SK-N-SH treated with all-trans-retinoic acid at 6 μM for 48 hours (cell line): Measurements from ENCODE around the gene NHLRC2.

Experiments used
- ATAC-seq: fragments of 200-7000 bp; cut with Tn5 transposase; 3 replicates; pipeline ENCODE4 v1.9.1; 2020; ENCODE audit warnings: mild to moderate bottlenecking, moderate library complexity
- ARNTL ChIP-seq: fragments of 450-650 bp; formaldehyde crosslinking; IDR thresholded peaks from 2 replicates; pipeline ENCODE4 v1.5.0; 2020; ENCODE audit warnings: low read depth, mild to moderate bottlenecking, moderate library complexity, borderline replicate concordance
- BACH2 ChIP-seq: fragments of 250-450 bp; sonication (Bioruptor Pico); IDR thresholded peaks from 2 replicates; pipeline ENCODE4 v1.9.0; 2021; ENCODE audit warnings: mild to moderate bottlenecking, borderline replicate concordance
- CREB5 ChIP-seq: fragments of 250-450 bp; sonication (Bioruptor Pico); IDR thresholded peaks from 2 replicates; pipeline ENCODE4 v1.5.1; 2020; ENCODE audit warnings: low read depth, mild to moderate bottlenecking, moderate library complexity
- CSDC2 ChIP-seq: fragments of 250-450 bp; sonication (Bioruptor Pico); IDR thresholded peaks from 2 replicates; pipeline ENCODE4 v1.5.0; 2020; ENCODE audit warnings: mild to moderate bottlenecking, moderate library complexity
- CSRNP3 ChIP-seq: fragments of 250-450 bp; sonication (Bioruptor Pico); IDR thresholded peaks from 2 replicates; pipeline ENCODE4 v1.5.1; 2021; ENCODE audit warnings: mild to moderate bottlenecking, moderate library complexity
- ESRRG ChIP-seq: fragments of 250-450 bp; sonication (Bioruptor Pico); IDR thresholded peaks from 2 replicates; pipeline ENCODE4 v1.6.1; 2021; ENCODE audit warnings: mild to moderate bottlenecking
- GLIS3 ChIP-seq: fragments of 250-450 bp; sonication (Bioruptor Pico); IDR thresholded peaks from 2 replicates; pipeline ENCODE4 v1.5.0; 2020; ENCODE audit warnings: mild to moderate bottlenecking, moderate library complexity
- ISL1 ChIP-seq: fragments of 250-450 bp; sonication (Bioruptor Pico); IDR thresholded peaks from 2 replicates; pipeline ENCODE4 v2.1.2; 2022; ENCODE audit warnings: mild to moderate bottlenecking, moderate library complexity
- OSR1 ChIP-seq: fragments of 250-450 bp; sonication (Bioruptor Pico); IDR thresholded peaks from 2 replicates; pipeline ENCODE4 v1.8.0; 2022; ENCODE audit warnings: moderate library complexity, mild to moderate bottlenecking, inconsistent platforms
- PATZ1 ChIP-seq: fragments of 250-450 bp; sonication (Bioruptor Pico); IDR thresholded peaks from 2 replicates; pipeline ENCODE4 v1.8.0; 2020; ENCODE audit warnings: mild to moderate bottlenecking, moderate library complexity, borderline replicate concordance
- POU6F1 ChIP-seq: fragments of 250-450 bp; sonication (Bioruptor Pico); IDR thresholded peaks from 2 replicates; pipeline ENCODE4 v1.8.0; 2021; ENCODE audit warnings: low read depth, mild to moderate bottlenecking, moderate library complexity, borderline replicate concordance
- PPARA ChIP-seq: fragments of 250-450 bp; sonication (Bioruptor Pico); IDR thresholded peaks from 2 replicates; pipeline ENCODE4 v1.5.0; 2020; ENCODE audit warnings: mild to moderate bottlenecking, borderline replicate concordance
- RARB ChIP-seq: fragments of 250-450 bp; sonication (Bioruptor Pico); IDR thresholded peaks from 2 replicates; pipeline ENCODE4 v1.8.0; 2021; ENCODE audit warnings: mild to moderate bottlenecking, moderate library complexity
- SNAI2 ChIP-seq: fragments of 250-450 bp; sonication (Bioruptor Pico); IDR thresholded peaks from 2 replicates; pipeline ENCODE4 v1.5.0; 2020; ENCODE audit warnings: mild to moderate bottlenecking, moderate library complexity
- TCF4 ChIP-seq: fragments of 250-450 bp; sonication (Bioruptor Pico); IDR thresholded peaks from 2 replicates; pipeline ENCODE4 v1.8.0; 2021; ENCODE audit warnings: mild to moderate bottlenecking, moderate library complexity, borderline replicate concordance
- TOX ChIP-seq: fragments of 250-450 bp; sonication (Bioruptor Pico); IDR thresholded peaks from 2 replicates; pipeline ENCODE4 v1.8.0; 2021; ENCODE audit warnings: mild to moderate bottlenecking, moderate library complexity, borderline replicate concordance
- TSHZ2 ChIP-seq: fragments of 250-450 bp; sonication (Bioruptor Pico); IDR thresholded peaks from 2 replicates; pipeline ENCODE4 v1.5.0; 2020; ENCODE audit warnings: mild to moderate bottlenecking, moderate library complexity
- ZFP30 ChIP-seq: fragments of 450-650 bp; formaldehyde crosslinking; IDR thresholded peaks from 2 replicates; pipeline ENCODE4 v1.5.0; 2022; ENCODE audit warnings: mild to moderate bottlenecking, moderate library complexity
- ZNF565 ChIP-seq: fragments of 450-650 bp; formaldehyde crosslinking; conservative IDR thresholded peaks from 2 replicates; pipeline ENCODE4 v1.5.0; 2020; ENCODE audit warnings: low read depth, mild to moderate bottlenecking, moderate library complexity
- ZNF70 ChIP-seq: fragments of 450-650 bp; formaldehyde crosslinking; IDR thresholded peaks from 2 replicates; pipeline ENCODE4 v1.5.0; 2020; ENCODE audit warnings: mild to moderate bottlenecking, moderate library complexity
- ZNF8 ChIP-seq: fragments of 450-650 bp; formaldehyde crosslinking; IDR thresholded peaks from 2 replicates; pipeline ENCODE4 v1.5.0; 2020; ENCODE audit warnings: mild to moderate bottlenecking, moderate library complexity

Gene NHLRC2

GRCh38 chr10:113911839-113912238 lies 57.4 kb downstream of the NHLRC2 start:
- no peak for TF ChIP-seq GLIS3 (CRISPR knock-in tag)
- no peak for TF ChIP-seq ESRRG (CRISPR knock-in tag)
- no peak for TF ChIP-seq ZNF565 (CRISPR knock-in tag)
- no peak for TF ChIP-seq ISL1 (CRISPR knock-in tag)
- TF ChIP-seq BACH2 (CRISPR knock-in tag) = no peak
- no peak for TF ChIP-seq PATZ1
- TF ChIP-seq CSRNP3 (CRISPR knock-in tag) = no peak
- TF ChIP-seq ZFP30 (CRISPR knock-in tag) = no peak
- no peak for ATAC-seq

GRCh38 chr10:113912582-113912981 lies 58.1 kb downstream of the NHLRC2 start:
- TF ChIP-seq ESRRG (CRISPR knock-in tag) = no peak
- TF ChIP-seq PATZ1 = no peak
- no peak for TF ChIP-seq SNAI2 (CRISPR knock-in tag)
- TF ChIP-seq ISL1 (CRISPR knock-in tag) = no peak
- no peak for TF ChIP-seq GLIS3 (CRISPR knock-in tag)
- no peak for TF ChIP-seq POU6F1 (CRISPR knock-in tag)
- TF ChIP-seq TCF4 = no peak
- TF ChIP-seq BACH2 (CRISPR knock-in tag) = no peak
- TF ChIP-seq ZNF8 (CRISPR knock-in tag) = no peak
- TF ChIP-seq PPARA = no peak
- TF ChIP-seq RARB (CRISPR knock-in tag) = no peak
- no peak for TF ChIP-seq ZNF565 (CRISPR knock-in tag)
- TF ChIP-seq TSHZ2 (CRISPR knock-in tag) = no peak
- no peak for TF ChIP-seq ZFP30 (CRISPR knock-in tag)
- no peak for TF ChIP-seq CREB5 (CRISPR knock-in tag)
- TF ChIP-seq CSDC2 (CRISPR knock-in tag) = no peak
- no peak for TF ChIP-seq ZNF70 (CRISPR knock-in tag)
- TF ChIP-seq OSR1 (CRISPR knock-in tag) = no peak
- TF ChIP-seq ARNTL (CRISPR knock-in tag) = no peak
- TF ChIP-seq TOX (CRISPR knock-in tag) = no peak
- ATAC-seq = no peak
